MG63 (cell line): ENCODE results near the gene ZNF747. TPM values are rescaled to one million over a fixed set of nuclear protein-coding genes. Genes with fewer than 3 reads are reported as not detected.

ENCODE experiments used
- DNase-seq: peaks from one replicate; pipeline ENCODE4 v3.0.0-alpha.2; 2020
- H3K27me3 ChIP-seq: fragments of 250-450 bp; sonication (Bioruptor Pico); 2 replicates; pipeline ENCODE4 v1.5.1; 2020; ENCODE audit warnings: mild to moderate bottlenecking, moderate library complexity
- H3K36me3 ChIP-seq: fragments of 250-450 bp; sonication (Bioruptor Pico); 2 replicates; pipeline ENCODE4 v1.5.1; 2020; ENCODE audit warnings: mild to moderate bottlenecking, moderate library complexity
- H3K4me3 ChIP-seq: fragments of 250-450 bp; sonication (Bioruptor Pico); 2 replicates; pipeline ENCODE4 v1.5.1; 2020; ENCODE audit warnings: mild to moderate bottlenecking, moderate library complexity
- H3K9me3 ChIP-seq: fragments of 250-450 bp; sonication (Bioruptor Pico); 2 replicates; pipeline ENCODE4 v1.5.1; 2020; ENCODE audit warnings: mild to moderate bottlenecking, moderate library complexity
- total RNA-seq: library from RNA; depleted of rRNA; stranded (reverse); fragments of >200 nt; shearing (Covaris generic); gene quantifications from 2 replicates; pipeline ENCODE4 v1.2.3, GENCODE V29; 2014; ENCODE audit warnings: low replicate concordance; rRNA removed

ZNF747 gene
- total RNA-seq, result 11.8 and 27.9 TPM in 2 replicates

DNA sequence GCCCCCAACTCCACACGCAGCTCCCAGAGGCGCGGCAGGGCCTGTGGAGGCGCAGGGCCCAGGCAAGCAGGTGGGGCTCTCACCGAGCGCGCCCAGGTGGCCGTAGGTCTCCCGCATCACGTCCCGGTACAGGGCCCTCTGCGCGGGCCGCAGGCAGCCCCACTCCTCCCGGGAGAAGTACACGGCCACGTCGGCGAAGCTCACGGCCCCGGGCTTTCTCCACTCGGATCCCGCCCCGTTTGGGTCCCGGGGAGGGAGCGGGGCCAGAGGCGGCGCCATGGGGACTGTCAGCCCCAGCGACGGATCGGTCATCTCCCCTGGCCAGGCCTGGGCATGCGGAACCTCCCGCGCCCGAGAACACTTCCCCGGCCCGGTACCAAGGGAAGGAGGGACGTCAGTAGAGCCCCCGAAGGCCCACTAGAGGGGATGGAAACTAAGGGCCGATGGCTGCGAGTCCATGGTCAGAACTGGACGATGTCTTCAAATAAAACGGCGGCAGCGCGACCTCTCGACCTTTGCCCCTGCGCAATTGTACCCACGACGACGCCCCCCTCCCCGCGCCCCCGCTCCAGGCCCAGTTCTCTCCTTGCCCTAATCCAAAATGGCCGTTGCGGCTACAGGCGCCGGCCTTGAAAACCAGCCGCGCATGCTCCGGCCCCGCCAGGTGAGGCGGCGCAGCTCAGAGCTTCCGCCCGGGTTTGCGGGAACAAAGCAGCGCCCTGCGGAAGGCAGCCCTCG lies at the start of gene ZNF747:
Gene ZNF747 (minus strand): TSS at position 491 of the 738 bp plus-strand sequence. CDS start 179 bp downstream, at position 312.
- DNase-seq, result peak; percentile 92
- peak within 1 kb of the TSS; percentile 68 for H3K4me3 ChIP-seq
- H3K27me3 ChIP-seq, result no peaks in the 10 kb centered on the region
- H3K9me3 ChIP-seq, result no peaks in the 10 kb centered on the region
- H3K36me3 ChIP-seq, result peaks cover 33% of the 10 kb centered on the region

- Histone ChIP-seq H3K36me3 (peaks cover 67% of the 10 kb centered on the region), H3K9me3 (no peaks in the 10 kb centered on the region), H3K4me3 (no peak overlapping the region), H3K27me3 (no peaks in the 10 kb centered on the region)
- DNase-seq, result no peak
These were observed 48.1 kb upstream of the ZNF747 start for GRCh38 chr16:30582611-30583340.

DNA sequence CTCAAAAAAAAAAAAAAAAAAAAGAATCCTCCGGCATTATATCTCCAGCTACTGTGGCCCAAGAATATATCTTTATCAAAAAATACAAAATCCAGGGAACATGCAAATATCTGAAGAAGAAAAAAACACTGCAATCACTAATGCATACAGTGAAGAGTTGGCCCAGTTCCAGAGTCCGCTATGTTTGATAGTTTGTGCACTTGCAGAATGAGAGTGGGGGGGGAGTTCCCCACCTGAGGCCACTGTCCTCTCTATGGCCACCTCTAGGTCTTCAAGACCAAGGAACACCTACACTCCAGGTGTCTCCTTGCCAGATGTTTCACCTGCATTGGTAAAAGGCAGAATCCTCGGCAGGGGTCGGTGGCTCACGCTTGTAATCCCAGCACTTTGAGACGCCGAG lies 46.8 kb upstream of the ZNF747 start:
- Histone ChIP-seq H3K9me3 (no peaks in the 10 kb centered on the region), H3K27me3 (no peaks in the 10 kb centered on the region), H3K4me3 (no peak overlapping the region), H3K36me3 (peaks cover 69% of the 10 kb centered on the region)
- no peak for DNase-seq

DNA sequence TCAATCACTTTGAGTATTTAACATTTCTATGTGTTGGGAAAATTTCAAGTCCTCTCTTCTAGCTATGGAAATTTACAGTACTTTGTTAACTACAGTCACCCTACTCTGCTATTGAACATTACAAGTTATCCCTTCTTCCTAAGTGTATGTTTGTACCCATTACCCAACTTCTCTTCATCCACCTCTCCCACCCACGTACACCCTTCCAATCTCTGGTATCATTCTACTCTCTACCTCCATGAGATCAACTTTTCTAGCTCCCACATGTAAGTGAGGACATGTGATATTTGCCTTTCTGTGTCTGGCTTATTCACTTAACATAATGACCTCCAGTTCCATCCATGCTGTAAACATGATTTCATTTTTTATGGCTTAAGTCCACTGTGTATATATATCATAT lies 40.0 kb upstream of the ZNF747 start:
- no peaks in the 10 kb centered on the region for H3K9me3 ChIP-seq
- DNase-seq, result no peak
- H3K27me3 ChIP-seq, result no peaks in the 10 kb centered on the region
- H3K4me3 ChIP-seq, result no peak overlapping the region
- peaks cover 32% of the 10 kb centered on the region for H3K36me3 ChIP-seq

- H3K9me3 ChIP-seq, result no peaks in the 10 kb centered on the region
- peak within 1 kb of the TSS; percentile 58 for H3K4me3 ChIP-seq
- no peaks in the 10 kb centered on the region for H3K27me3 ChIP-seq
- DNase-seq, result peak; percentile 97
- H3K36me3 ChIP-seq, result peaks cover 5% of the 10 kb centered on the region
These were observed 37.0 kb upstream of the ZNF747 start, which contains the start of gene ZNF688 for GRCh38 chr16:30571445-30572322. ZNF688 (minus strand) TSS chr16:30571714; CDS start chr16:30571629, 85 bp downstream.

DNA sequence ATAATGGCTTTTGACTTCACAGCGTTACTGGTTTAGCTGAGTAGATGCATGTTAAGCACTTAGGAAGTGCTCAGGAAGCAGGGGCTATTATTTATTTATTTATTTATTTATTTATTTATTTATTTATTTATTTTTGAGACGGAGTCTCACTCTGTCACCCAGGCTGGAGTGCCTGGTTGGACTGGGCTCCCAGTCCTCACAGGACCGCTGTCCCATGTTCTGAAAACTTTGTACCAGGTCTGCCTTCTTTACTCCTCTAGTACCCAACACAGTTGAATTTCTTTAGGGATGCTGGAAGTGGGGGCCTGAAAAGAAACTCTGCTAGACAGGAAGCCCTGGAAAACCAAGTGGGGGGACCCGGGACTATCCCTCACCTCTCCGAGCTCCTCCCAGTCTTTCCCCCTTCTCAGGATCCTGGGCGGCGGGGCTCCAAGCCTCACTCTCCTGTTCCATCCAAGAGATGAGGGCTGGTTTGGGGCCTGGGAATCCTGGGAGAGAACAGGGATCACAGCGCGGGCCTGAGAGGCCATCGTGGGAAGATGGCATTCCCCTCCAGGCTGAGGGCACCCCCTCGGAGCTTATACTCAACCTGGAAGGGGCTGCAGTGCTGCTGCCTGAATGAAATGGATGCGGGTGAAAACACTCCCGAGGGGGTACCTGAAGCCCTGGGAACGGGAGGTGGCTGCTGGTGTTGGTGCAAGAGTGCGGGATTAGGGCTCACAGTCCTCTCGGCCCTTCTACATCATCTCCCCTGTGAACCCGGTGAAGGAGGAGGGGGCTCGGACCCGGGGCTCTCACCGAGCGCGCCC lies 36.2 kb upstream of the ZNF747 start:
- H3K27me3 ChIP-seq, result no peaks in the 10 kb centered on the region
- H3K9me3 ChIP-seq, result no peaks in the 10 kb centered on the region
- no peaks in the 10 kb centered on the region for H3K36me3 ChIP-seq
- peak; percentile 10 for DNase-seq
- peak overlapping the region; percentile 58 for H3K4me3 ChIP-seq

DNA sequence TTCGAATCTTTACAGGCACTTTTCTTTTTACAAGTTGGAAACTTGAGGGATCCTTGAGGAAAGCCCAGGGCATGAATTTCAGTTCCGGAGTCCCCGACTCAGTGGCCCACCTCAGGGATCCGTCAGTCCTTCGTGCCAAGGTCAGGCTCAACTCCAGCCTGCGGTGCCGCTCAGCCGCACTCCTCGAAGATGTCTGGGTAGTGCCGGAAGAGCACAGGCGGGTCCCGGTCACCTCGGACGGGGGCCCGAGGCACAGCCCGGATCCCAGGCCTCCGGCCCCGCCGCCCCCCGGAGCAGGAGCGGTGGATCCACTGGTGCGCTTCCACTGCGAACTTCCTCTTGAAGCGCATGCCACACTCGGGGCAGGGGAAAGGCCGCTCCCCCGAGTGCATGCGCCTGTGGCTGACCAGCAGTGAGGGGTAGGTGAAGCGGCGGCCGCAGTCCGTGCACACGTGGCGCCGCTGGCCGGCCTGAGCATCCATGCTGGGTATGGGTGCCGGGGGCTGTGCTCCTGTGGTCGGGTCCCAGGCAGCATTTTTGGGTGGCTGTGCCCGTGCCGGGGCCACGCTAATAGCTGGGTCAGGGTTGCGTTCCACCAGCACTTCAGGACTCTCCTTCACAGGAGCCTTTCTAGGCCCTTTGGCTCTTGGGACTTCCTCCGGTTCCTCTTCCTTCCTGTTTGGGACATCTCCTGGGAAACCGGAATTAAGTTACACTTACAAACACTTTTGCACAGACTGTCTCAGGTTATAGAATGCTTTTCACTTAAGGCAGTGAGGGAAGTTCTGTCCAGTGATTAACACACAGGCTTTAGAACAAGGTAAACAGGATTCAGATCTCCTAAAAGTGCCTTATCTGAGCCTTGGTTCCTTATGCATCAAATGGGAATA lies 35.3 kb upstream of the ZNF747 start:
- no peaks in the 10 kb centered on the region for H3K27me3 ChIP-seq
- no peaks in the 10 kb centered on the region for H3K36me3 ChIP-seq
- H3K9me3 ChIP-seq, result no peaks in the 10 kb centered on the region
- no peak overlapping the region for H3K4me3 ChIP-seq
- no peak for DNase-seq

GRCh38 chr16:30569281-30569680 lies 34.6 kb upstream of the ZNF747 start:
- no peak for DNase-seq
- H3K27me3 ChIP-seq, result no peaks in the 10 kb centered on the region
- H3K9me3 ChIP-seq, result no peaks in the 10 kb centered on the region
- H3K36me3 ChIP-seq, result no peaks in the 10 kb centered on the region
- H3K4me3 ChIP-seq, result no peak overlapping the region

- H3K9me3 ChIP-seq, result no peaks in the 10 kb centered on the region
- no peak for DNase-seq
- no peaks in the 10 kb centered on the region for H3K27me3 ChIP-seq
- H3K36me3 ChIP-seq, result no peaks in the 10 kb centered on the region
- no peak overlapping the region for H3K4me3 ChIP-seq
These were observed 33.5 kb upstream of the ZNF747 start for GRCh38 chr16:30567991-30568638.

GRCh38 chr16:30567160-30567990 lies 32.7 kb upstream of the ZNF747 start:
- no peak for DNase-seq
- H3K4me3 ChIP-seq, result no peak overlapping the region
- H3K9me3 ChIP-seq, result no peaks in the 10 kb centered on the region
- H3K27me3 ChIP-seq, result no peaks in the 10 kb centered on the region
- no peaks in the 10 kb centered on the region for H3K36me3 ChIP-seq

DNA sequence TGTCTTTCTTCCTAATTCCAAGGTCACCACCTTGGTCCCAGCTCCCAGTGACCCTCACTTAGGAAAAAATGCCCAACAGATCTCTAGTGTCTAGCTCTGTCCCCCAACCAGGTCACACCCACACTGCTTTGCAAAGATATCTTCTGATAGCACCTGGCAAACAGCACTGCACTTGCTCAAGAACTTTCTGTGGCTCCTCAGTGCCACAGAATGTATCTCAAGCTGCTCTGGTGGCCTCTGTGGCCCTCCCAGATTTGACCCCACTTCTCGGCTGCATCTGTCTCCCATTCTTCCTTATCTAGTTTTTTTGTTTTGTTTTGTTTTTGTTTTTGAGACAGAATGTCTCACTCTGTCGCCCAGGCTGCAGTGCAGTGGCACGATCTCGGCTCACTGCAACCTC lies 31.9 kb upstream of the ZNF747 start:
- no peak for DNase-seq
- no peak overlapping the region for H3K4me3 ChIP-seq
- H3K9me3 ChIP-seq, result no peaks in the 10 kb centered on the region
- no peaks in the 10 kb centered on the region for H3K36me3 ChIP-seq
- H3K27me3 ChIP-seq, result no peaks in the 10 kb centered on the region

GRCh38 chr16:30565984-30566383 lies 31.3 kb upstream of the ZNF747 start:
- Histone ChIP-seq H3K36me3 (no peaks in the 10 kb centered on the region), H3K4me3 (no peak overlapping the region), H3K27me3 (no peaks in the 10 kb centered on the region), H3K9me3 (no peaks in the 10 kb centered on the region)
- DNase-seq, result no peak

- no peaks in the 10 kb centered on the region for H3K27me3 ChIP-seq
- H3K9me3 ChIP-seq, result no peaks in the 10 kb centered on the region
- H3K4me3 ChIP-seq, result no peak overlapping the region
- no peak for DNase-seq
- no peaks in the 10 kb centered on the region for H3K36me3 ChIP-seq
These were observed 30.9 kb upstream of the ZNF747 start for GRCh38 chr16:30565526-30565925.

- H3K36me3 ChIP-seq, result no peaks in the 10 kb centered on the region; the same call in 1 of the 2 replicates
- no peaks in the 10 kb centered on the region for H3K27me3 ChIP-seq
- H3K9me3 ChIP-seq, result no peaks in the 10 kb centered on the region
- no peak overlapping the region for H3K4me3 ChIP-seq
- DNase-seq, result no peak
These were observed 27.4 kb upstream of the ZNF747 start for GRCh38 chr16:30562021-30562420.
